Thyroid gland (tissue), 4 donors: ENCODE results near the gene GNL2.

Experiments
- POLR2A ChIP-seq, 2 donors: fragments of 450-650 bp; IDR thresholded peaks; one replicate each; pipeline ENCODE4 v1.6.1; 2017; ENCODE audit warnings: antibody characterized with exemption in 2 of 2, mild to moderate bottlenecking in 2 of 2, moderate library complexity in 1 of 2
- TF ChIP-seq, protein P1 (sequence below), 6 experiments: fragments of 200-600 bp in 3 of 6; fragments of 450-650 bp in 3 of 6; sonication (generic) in 3 of 6; IDR thresholded peaks; one replicate each; pipeline ENCODE4 v1.5.1; 2016 to 2019; ENCODE audit warnings: antibody characterized with exemption in 6 of 6, mild to moderate bottlenecking in 2 of 6, inconsistent platforms in 1 of 6, moderate library complexity in 1 of 6

DNA sequence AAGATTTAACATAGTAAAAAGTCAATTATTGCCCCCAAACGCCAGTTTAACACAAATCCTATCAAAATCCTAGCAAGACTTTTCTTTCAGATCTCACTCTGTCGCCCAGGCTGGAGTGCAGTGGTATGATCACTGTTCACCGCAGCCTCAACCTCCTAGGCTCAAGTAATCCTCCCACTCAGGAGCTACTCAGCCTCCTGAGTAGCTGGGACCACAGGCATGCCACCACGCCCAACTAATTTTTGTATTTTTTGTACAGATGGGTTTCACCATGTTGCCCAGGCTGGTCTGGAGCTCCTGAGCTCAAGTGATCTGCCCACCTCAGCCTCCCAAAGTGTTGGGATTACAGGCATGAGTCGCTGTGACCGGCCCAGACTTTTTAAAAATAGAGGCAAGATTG is 46.4 kb downstream of the GNL2 start:
- no peak for TF ChIP-seq POLR2A (IDR thresholded peaks at IDR 0.05)
- TF ChIP-seq, protein P1, sequence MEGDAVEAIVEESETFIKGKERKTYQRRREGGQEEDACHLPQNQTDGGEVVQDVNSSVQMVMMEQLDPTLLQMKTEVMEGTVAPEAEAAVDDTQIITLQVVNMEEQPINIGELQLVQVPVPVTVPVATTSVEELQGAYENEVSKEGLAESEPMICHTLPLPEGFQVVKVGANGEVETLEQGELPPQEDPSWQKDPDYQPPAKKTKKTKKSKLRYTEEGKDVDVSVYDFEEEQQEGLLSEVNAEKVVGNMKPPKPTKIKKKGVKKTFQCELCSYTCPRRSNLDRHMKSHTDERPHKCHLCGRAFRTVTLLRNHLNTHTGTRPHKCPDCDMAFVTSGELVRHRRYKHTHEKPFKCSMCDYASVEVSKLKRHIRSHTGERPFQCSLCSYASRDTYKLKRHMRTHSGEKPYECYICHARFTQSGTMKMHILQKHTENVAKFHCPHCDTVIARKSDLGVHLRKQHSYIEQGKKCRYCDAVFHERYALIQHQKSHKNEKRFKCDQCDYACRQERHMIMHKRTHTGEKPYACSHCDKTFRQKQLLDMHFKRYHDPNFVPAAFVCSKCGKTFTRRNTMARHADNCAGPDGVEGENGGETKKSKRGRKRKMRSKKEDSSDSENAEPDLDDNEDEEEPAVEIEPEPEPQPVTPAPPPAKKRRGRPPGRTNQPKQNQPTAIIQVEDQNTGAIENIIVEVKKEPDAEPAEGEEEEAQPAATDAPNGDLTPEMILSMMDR (IDR thresholded peaks at IDR 0.05): no peak
